MG63 (cell line): ENCODE data around the gene NHLRC3. TPM values are rescaled to one million over a fixed set of nuclear protein-coding genes. Genes with fewer than 3 reads are reported as not detected.
"Not testable (repeated sequence)": the region's sequence is repeated elsewhere in the genome, so short reads cannot be mapped to it uniquely, and the experiment has no call there.

Source experiments
- DNase-seq: peaks from one replicate; pipeline ENCODE4 v3.0.0-alpha.2; 2020
- H3K27me3 ChIP-seq: fragments of 250-450 bp; sonication (Bioruptor Pico); 2 replicates; pipeline ENCODE4 v1.5.1; 2020; ENCODE audit warnings: mild to moderate bottlenecking, moderate library complexity
- H3K36me3 ChIP-seq: fragments of 250-450 bp; sonication (Bioruptor Pico); 2 replicates; pipeline ENCODE4 v1.5.1; 2020; ENCODE audit warnings: mild to moderate bottlenecking, moderate library complexity
- H3K4me3 ChIP-seq: fragments of 250-450 bp; sonication (Bioruptor Pico); 2 replicates; pipeline ENCODE4 v1.5.1; 2020; ENCODE audit warnings: mild to moderate bottlenecking, moderate library complexity
- H3K9me3 ChIP-seq: fragments of 250-450 bp; sonication (Bioruptor Pico); 2 replicates; pipeline ENCODE4 v1.5.1; 2020; ENCODE audit warnings: mild to moderate bottlenecking, moderate library complexity
- total RNA-seq: library from RNA; depleted of rRNA; stranded (reverse); fragments of >200 nt; shearing (Covaris generic); gene quantifications from 2 replicates; pipeline ENCODE4 v1.2.3, GENCODE V29; 2014; ENCODE audit warnings: low replicate concordance; rRNA removed

Gene NHLRC3, protein sequence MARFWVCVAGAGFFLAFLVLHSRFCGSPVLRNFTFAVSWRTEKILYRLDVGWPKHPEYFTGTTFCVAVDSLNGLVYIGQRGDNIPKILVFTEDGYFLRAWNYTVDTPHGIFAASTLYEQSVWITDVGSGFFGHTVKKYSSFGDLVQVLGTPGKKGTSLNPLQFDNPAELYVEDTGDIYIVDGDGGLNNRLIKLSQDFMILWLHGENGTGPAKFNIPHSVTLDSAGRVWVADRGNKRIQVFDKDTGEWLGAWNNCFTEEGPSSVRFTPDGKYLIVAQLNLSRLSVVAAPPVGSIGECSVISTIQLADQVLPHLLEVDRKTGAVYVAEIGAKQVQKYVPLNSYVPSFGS
- 3.8 and 6.6 TPM in 2 replicates for total RNA-seq

DNA sequence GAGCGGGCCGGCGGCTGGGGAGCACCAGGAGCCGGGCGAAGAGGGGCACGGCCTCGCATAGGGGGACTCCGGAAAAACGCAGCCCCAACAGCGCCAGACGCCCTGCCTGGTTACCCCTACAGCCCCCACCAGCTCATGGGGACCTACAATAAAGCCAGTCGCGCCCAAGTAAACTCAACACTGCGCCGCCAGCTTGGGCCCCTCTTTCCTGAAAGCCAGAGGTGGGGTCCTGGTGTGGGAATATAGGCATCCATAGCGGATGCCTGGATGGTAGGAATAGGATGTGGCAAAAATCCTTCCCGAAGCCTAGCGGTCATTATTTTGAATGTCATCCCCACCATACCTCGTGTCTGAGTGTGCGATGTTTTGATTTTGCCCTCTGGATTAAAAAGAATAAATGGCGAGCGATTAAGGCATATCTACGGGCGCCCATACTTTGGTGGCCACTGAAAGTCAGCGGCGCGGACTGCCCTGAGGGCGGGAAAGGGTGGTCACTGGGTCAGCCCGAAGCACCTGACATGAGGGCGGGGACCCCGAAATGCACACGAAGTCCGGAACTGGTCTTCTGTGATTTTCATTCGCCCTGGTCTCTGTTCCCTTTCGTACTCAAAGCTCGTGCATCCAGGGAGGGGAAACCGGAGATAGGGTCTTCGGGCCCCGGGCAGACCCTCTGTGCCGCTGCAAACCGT is at the start of gene NHLRC3, which contains the start of gene PROSER1:
Gene NHLRC3, plus strand, starts transcription at position 577 of the 689 bp plus-strand sequence. CDS start 184 bp downstream, outside the sequence.
Gene PROSER1, minus strand, starts transcription at position 210 of the 689 bp plus-strand sequence. CDS start 847 bp downstream, outside the sequence.
- H3K9me3 ChIP-seq, result no peaks in the 10 kb centered on the region
- H3K36me3 ChIP-seq, result no peaks in the 10 kb centered on the region; the same call in 1 of the 2 replicates
- DNase-seq, result peak; percentile 84
- no peaks in the 10 kb centered on the region for H3K27me3 ChIP-seq
- H3K4me3 ChIP-seq, result peak within 1 kb of the TSS; percentile 82

DNA sequence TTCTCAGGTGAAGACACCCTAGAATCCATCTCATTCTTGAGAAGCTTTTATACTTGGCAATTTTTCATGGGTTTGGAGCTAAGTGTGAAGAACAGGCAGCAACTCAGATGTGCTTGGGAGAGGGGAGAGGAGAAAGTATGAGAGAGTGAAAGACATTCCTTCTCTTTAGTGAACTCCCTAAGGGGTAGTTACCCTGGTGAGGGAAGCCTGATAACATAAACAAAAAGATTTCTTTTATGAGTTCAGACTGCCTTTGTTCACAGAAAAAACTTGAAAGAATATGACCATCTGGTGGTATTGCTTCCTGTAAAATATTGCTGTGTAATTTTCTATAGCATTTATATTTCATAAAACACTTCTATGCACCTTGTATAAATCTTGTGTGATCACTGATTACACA is 47.6 kb upstream of the NHLRC3 start, which contains the start of gene STOML3:
Gene STOML3, minus strand, starts transcription at position 139 of the 400 bp plus-strand sequence. Its CDS starts 110 bp downstream, at position 29.
- no peaks in the 10 kb centered on the region for H3K27me3 ChIP-seq
- no peak for DNase-seq
- no peaks in the 10 kb centered on the region for H3K9me3 ChIP-seq
- H3K36me3 ChIP-seq, result no peaks in the 10 kb centered on the region
- H3K4me3 ChIP-seq, result no peak within 1 kb of the TSS

DNA sequence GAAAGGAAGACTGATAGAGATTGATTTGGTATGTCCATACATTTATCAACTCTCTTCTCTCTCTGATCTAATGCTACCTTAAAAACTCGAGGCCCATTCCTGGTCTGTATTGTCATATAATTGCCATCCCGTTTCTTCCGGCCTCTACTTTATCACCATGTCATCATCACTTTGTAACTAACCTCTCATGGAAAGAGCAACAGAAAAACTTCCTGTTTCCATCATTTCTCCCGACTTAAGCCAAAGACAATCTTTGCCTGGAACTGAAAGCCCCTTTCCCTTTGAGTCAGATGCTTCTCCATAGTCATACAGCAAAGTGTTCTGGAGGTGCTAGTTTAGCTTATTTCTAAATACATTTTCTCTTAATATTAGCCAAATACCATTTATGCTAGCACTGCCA is 44.9 kb upstream of the NHLRC3 start:
- Histone ChIP-seq H3K27me3 (no peaks in the 10 kb centered on the region), H3K36me3 (no peaks in the 10 kb centered on the region), H3K4me3 (no peak overlapping the region), H3K9me3 (no peaks in the 10 kb centered on the region)
- DNase-seq, result no peak

DNA sequence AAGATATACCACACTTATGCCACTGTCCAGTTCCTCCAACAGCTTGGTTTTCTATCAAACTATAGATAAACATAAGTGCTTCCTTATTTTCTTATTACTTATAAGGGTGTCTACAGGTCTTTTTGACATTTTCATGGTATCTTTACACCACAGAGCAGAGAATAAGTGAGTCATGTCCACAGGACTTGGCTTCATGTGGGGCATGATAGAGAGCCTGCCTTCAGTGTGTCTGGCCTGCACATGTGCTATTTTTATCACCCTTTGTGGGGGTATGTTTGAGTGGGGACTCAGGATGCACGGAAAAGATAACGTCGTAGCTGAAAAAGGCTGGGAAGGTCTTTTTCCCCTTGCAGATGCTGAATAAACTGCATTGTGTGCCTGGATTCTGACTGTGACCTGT is 39.5 kb upstream of the NHLRC3 start:
- H3K27me3 ChIP-seq, result no peaks in the 10 kb centered on the region
- H3K4me3 ChIP-seq, result no peak overlapping the region
- H3K9me3 ChIP-seq, result no peaks in the 10 kb centered on the region
- DNase-seq, result no peak
- H3K36me3 ChIP-seq, result no peaks in the 10 kb centered on the region

DNA sequence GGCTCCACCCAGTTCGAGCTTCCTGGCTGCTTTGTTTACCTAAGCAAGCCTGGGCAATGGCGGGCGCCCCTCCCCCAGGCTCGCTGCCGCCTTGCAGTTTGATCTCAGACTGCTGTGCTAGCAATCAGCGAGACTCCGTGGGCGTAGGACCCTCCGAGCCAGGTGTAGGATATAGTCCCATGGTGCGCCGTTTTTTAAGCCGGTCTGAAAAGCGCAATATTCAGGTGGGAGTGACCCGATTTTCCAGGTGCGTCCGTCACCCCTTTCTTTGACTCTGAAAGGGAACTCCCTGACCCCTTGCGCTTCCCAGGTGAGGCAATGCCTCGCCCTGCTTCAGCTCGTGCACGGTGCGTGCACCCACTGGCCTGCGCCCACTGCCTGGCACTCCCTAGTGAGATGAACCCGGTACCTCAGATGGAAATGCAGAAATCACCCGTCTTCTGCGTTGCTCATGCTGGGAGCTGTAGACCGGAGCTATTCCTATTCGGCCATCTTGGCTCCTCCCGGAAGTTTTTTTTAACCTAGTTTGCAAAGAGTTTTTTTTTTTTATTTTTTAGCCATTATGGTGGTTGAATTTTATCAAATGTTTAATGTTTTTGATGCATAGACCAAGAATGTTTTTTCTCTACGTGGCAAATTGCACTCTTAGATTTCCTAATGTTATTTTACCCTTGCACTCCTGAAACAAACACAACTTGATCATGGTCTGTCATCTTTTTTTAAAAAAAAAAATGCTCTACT is 31.7 kb upstream of the NHLRC3 start:
- H3K36me3 ChIP-seq, result peaks cover 12% of the 10 kb centered on the region
- H3K27me3 ChIP-seq, H3K4me3 ChIP-seq, DNase-seq, H3K9me3 ChIP-seq: not testable (repeated sequence)

DNA sequence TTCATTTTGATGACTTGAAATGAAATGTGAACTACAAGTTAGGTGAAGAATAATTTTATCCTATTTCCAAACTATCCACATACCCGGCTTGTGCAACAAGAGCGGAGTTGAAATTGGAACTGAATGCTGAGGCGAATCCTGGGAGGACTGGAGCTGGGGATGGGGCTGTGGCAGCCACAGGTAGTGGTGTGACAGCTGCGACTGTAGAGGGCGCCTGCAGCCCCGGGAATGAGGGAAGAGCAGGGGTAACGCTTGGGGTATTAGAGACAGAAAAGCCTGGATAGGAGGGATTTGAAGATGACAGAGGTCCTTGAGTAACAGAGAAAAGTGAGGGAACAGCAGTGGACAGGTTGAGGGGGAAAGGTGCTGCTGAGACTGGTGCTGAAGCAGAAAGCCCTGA is 25.6 kb upstream of the NHLRC3 start:
- no peaks in the 10 kb centered on the region for H3K9me3 ChIP-seq
- DNase-seq, result no peak
- no peak overlapping the region for H3K4me3 ChIP-seq
- peaks cover 52% of the 10 kb centered on the region for H3K36me3 ChIP-seq
- no peaks in the 10 kb centered on the region for H3K27me3 ChIP-seq

DNA sequence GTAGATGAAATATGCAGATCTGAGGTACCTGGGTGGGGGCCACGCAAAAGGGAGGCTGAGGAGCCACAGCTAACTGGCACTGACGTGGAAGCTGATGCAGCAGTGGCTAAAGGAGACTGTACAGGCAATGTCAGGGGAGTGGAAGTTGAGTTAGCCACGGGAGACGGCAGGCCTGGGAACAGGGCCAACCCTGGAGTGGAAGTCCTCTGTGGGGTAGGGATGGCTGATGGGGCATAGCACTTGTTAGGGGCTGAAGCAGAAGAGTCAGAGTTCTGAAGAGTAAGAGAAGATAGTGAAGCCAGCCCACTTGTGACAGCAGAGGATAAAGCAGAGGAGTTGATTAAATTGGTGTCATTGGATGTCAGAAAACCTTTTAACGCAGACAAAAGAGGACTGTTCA is 24.8 kb upstream of the NHLRC3 start:
- H3K4me3 ChIP-seq, result no peak overlapping the region
- no peaks in the 10 kb centered on the region for H3K9me3 ChIP-seq
- H3K27me3 ChIP-seq, result no peaks in the 10 kb centered on the region
- DNase-seq, result no peak
- peaks cover 52% of the 10 kb centered on the region for H3K36me3 ChIP-seq

DNA sequence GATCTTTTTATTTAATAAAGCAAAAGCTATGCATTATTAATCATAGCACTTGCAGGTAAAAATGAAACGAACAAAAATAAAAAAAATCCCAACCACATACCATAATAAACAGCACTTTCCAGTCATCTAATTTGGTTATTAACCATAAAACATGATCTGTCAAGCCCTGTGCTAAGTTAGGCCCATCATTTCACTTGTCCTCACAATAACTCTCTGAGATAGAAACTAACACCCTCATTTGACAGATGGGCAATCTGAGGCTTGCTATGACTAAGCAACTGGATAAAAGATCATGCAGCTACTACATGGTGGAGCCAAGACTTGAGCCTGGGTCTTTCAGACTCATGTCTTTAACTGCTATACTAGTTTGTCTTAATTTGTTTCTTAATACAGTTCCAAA is 22.2 kb upstream of the NHLRC3 start:
- peaks cover 50% of the 10 kb centered on the region for H3K36me3 ChIP-seq
- H3K27me3 ChIP-seq, result no peaks in the 10 kb centered on the region
- DNase-seq, result no peak
- no peak overlapping the region for H3K4me3 ChIP-seq
- no peaks in the 10 kb centered on the region for H3K9me3 ChIP-seq

DNA sequence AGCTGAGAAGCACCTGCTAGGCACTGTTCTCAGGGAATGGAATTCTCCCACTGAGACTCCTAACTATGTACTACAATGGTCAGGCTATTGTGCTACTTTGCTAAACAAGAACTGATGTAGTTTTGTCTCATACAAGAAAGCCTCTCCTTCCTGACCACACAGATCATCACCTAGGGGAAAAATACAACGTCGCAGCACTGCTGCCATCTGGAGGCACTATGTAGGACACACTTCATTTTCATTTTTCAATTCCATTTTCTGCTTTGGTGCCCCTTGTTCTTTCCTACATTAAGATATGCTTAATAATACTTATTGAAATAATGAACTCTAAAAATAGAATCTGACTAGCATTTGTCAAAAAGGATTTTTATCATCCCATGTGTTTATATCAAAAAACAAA is 21.5 kb upstream of the NHLRC3 start:
- Histone ChIP-seq H3K36me3 (peaks cover 45% of the 10 kb centered on the region), H3K27me3 (no peaks in the 10 kb centered on the region), H3K4me3 (no peak overlapping the region), H3K9me3 (no peaks in the 10 kb centered on the region)
- DNase-seq, result no peak

DNA sequence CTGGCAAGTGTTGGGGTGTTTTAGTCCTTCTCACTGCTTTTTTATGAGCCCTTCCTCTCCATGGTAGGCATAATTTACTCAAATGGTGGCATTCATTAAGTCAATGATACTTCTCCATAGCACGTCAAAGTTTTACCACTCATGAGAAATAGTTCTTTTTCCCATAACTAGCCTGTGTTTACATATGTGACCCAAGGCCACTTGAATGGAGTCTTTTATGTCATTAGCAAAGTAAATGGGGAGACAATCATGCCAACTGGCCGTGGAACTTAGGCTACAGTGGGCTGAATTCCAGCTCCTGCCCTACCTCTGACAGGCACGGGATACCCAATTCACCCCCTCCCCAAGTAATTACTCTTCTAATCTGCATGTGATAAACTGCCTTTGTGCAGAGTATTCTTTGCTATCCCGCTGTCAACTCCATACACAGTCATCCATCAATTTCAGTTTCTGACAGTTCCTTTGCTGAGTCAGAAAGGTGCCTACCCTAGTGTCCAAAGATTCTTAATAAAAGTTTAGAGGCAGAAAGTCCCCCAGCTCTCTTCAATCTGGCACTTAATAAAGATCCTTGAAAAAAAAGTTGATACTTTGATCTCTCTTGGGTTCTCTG is 17.3 kb upstream of the NHLRC3 start:
- Histone ChIP-seq H3K27me3 (no peaks in the 10 kb centered on the region), H3K4me3 (no peak overlapping the region), H3K9me3 (no peaks in the 10 kb centered on the region), H3K36me3 (peaks cover 43% of the 10 kb centered on the region)
- no peak for DNase-seq

DNA sequence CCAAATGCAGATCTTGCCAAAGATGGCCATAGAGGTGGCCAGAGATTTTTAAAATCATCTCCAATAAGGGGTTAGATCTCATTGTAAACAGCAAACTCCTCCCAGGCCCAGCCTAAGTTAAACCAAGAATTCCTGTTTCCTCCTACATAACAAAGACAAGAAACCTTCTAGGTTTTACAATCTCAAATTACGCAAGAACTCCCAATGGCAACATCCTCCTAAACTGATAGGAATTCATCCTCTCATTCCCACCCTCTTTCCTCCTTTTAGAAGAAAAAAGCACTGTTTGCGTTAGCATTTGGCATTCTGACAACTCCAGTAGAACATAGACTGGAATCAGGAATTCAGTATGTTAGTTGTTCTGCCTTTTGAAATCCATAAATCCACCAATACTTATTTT is 14.9 kb upstream of the NHLRC3 start:
- H3K36me3 ChIP-seq, result peaks cover 44% of the 10 kb centered on the region
- no peak overlapping the region for H3K4me3 ChIP-seq
- DNase-seq, result no peak
- H3K27me3 ChIP-seq, result no peaks in the 10 kb centered on the region
- no peaks in the 10 kb centered on the region for H3K9me3 ChIP-seq

DNA sequence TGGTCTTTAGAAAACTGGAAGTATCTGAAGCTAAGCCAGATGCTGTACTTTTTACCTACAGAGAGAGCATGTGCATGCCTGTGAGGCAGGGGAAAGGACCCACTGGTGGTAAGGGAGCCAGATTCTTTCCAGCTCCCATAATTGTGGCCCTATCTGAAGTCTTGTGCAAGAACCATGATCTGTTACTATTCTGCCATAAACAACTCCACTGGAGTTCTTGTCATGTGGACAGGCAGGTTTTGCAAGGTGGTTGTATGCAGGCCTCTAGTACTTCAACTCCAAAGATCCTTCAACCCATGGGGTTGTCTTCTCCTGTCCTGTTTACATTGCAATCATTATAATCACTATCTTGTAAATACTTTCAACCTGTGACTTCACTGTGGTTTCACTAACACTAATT is 14.5 kb upstream of the NHLRC3 start:
- DNase-seq, result no peak
- H3K36me3 ChIP-seq, result peaks cover 48% of the 10 kb centered on the region

DNA sequence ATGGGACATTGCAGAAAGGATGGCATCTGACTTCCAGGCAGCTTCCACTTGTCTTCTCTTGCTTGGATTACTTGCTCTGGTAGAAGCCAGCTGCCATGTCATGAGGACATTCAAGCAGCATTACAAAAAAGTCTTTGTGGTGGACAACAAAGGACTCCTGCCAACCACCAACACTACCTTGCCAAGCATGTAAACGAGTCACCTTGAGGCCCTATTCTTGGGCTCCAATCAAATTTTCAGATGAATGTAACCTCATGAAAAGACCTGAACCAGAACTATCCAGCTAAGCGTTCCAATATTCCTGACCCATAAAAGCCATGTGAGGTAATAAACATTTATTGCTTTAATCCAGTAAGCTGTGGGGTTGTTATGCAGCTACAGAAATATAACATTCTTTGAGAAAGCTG is 12.8 kb upstream of the NHLRC3 start:
- Histone ChIP-seq H3K9me3 (no peaks in the 10 kb centered on the region), H3K27me3 (no peaks in the 10 kb centered on the region), H3K4me3 (no peak overlapping the region), H3K36me3 (peaks cover 48% of the 10 kb centered on the region)
- no peak for DNase-seq

More for the DNA sequence above, 14.5 kb upstream of the NHLRC3 start:
- Histone ChIP-seq H3K27me3 (no peaks in the 10 kb centered on the region), H3K9me3 (no peaks in the 10 kb centered on the region), H3K4me3 (no peak overlapping the region)

DNA sequence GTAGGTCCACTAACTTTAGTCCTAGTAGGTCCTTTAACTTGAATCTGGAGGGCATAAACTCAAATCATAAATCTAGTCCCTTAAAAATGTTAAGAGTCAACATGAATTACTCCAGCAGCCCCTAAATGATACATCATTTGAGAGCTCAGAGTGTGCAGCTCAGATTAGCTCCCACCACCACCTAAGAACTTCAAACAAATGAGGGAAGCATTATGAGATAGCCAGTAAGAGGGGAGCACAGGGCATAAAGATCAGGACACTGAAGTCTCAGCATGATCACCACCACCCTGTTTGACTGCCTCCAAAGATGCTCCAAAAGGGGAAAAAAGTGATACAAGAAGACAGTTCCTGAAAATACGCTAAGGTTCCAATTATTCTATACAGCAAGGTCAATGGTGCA is 6.1 kb upstream of the NHLRC3 start:
- Histone ChIP-seq H3K4me3 (no peak overlapping the region), H3K9me3 (no peaks in the 10 kb centered on the region), H3K36me3 (peaks cover 19% of the 10 kb centered on the region), H3K27me3 (no peaks in the 10 kb centered on the region)
- DNase-seq, result no peak

DNA sequence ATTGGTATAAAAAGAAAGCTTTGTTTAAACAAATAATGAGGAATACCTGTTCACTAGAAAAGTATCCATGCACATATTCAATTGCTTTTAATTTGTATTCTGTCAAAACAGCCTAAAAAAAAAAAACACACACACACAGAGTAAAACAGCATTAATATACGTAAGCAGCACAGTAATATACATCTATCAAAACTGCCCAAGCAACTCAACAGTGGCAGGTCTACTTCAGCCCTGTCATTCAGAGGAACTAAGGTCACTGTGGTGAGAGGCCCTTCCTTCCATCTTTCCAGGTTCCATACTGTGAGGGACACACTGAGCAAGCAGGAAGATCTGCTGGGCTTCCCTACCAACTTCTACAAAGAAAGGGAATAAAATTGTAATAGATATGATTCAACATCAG is 4.2 kb upstream of the NHLRC3 start:
- Histone ChIP-seq H3K27me3 (no peaks in the 10 kb centered on the region), H3K36me3 (peaks cover 9% of the 10 kb centered on the region; the same call in 1 of the 2 replicates)

DNA sequence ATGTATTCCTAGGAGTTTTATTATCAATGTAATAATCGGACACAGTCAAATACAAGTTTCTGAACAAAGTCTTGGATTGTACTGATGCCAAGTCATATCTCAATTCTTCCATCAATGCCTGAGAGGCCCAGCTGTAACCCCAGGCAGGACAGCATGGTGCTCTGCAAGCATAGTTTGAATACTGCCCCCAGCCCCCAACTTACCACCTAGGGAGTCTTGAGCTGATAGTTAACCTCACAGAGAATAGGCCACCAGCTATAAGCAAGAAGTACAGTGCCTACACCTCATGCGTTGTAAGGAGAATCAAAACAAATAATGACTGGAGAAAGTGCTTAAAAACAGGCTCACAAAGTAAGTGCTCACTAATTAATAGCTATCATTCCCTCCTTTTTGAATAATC is 3.1 kb upstream of the NHLRC3 start:
- Histone ChIP-seq H3K4me3 (peak overlapping the region; percentile 82), H3K9me3 (no peaks in the 10 kb centered on the region), H3K27me3 (no peaks in the 10 kb centered on the region), H3K36me3 (peaks cover 9% of the 10 kb centered on the region; the same call in 1 of the 2 replicates)
- DNase-seq, result no peak

More for the DNA sequence above, 4.2 kb upstream of the NHLRC3 start:
- no peak for DNase-seq
- H3K4me3 ChIP-seq, result no peak overlapping the region
- H3K9me3 ChIP-seq, result no peaks in the 10 kb centered on the region
